ENCODE results near the gene TPD52L1. TPM values are rescaled to one million over a fixed set of nuclear protein-coding genes. Genes with fewer than 3 reads are reported as not detected.

Gene TPD52L1
- total and polyA plus RNA-seq, 2 donors (not counting 3 experiments of a cell fraction or from before 2014, with no cell fraction given) = 0.29 to 0.37 TPM

- Histone ChIP-seq H4K20me1 (replicated peaks; ENCODE audit: control insufficient read depth, extremely low read depth, insufficient read depth, low read length) (no peaks in the 10 kb centered on the region), H3K4me1 (ENCODE audit: control insufficient read depth, extremely low read depth, insufficient read depth, low read length) (no peaks in the 10 kb centered on the region), H3K79me2 (ENCODE audit: control insufficient read depth, insufficient read depth, low read length) (no peaks in the 10 kb centered on the region), H3K27me3 (ENCODE audit: control insufficient read depth in 2 of 2, insufficient read depth in 2 of 2, low read length in 2 of 2) (no peaks in the 10 kb centered on the region), H3K4me2 (ENCODE audit: insufficient read depth, low read length) (no peak overlapping the region), H3K27ac (ENCODE audit: insufficient read depth, low read depth, low read length) (no peak overlapping the region), H3K4me3 (replicated peaks in 1 of 3; ENCODE audit: insufficient read depth in 1 of 3, low read depth in 1 of 3, low read length in 3 of 3) (no peak overlapping the region), H3K9me1 (replicated peaks; ENCODE audit: control insufficient read depth, extremely low read depth, insufficient read depth, low read length) (no peaks in the 10 kb centered on the region), H3K9ac (replicated peaks; ENCODE audit: extremely low read depth, insufficient read depth, low read length) (no peak overlapping the region), H3K9me3 (replicated peaks; ENCODE audit: control insufficient read depth, insufficient read depth, low read length) (no peaks in the 10 kb centered on the region), H2AFZ (ENCODE audit: low read depth, low read length) (no peak overlapping the region), H3K36me3 (ENCODE audit: control insufficient read depth in 2 of 2, extremely low read depth in 1 of 2, insufficient read depth in 2 of 2, low read length in 2 of 2) (no peaks in the 10 kb centered on the region)
- DNase-seq (ENCODE audit: low read depth, low spot score) = no peak
- no TSS peak for BruUV-seq (replicated peaks)
- TF ChIP-seq CTCF (IDR thresholded peaks at IDR 0.05; ENCODE audit: extremely low read depth in 1 of 2, insufficient read depth in 1 of 2, low read depth in 1 of 2, low read length in 2 of 2) = no peak
- no peak for TF ChIP-seq POLR2A (IDR thresholded peaks at IDR 0.05; ENCODE audit: low read depth, low read length)
- no peak for TF ChIP-seq POLR2AphosphoS5 (IDR thresholded peaks at IDR 0.05; ENCODE audit: insufficient read depth, low read depth, low read length)
- no peak for TF ChIP-seq EZH2 (IDR thresholded peaks at IDR 0.05; ENCODE audit: borderline replicate concordance, low read depth, low read length, severe bottlenecking)
- TF ChIP-seq FOS (IDR thresholded peaks at IDR 0.05; ENCODE audit: borderline replicate concordance, insufficient read depth, low read length) = no peak
- no peak for TF ChIP-seq GATA2 (IDR thresholded peaks at IDR 0.05; ENCODE audit: insufficient read depth, insufficient read length, low read depth, low read length)
- no peak for TF ChIP-seq JUN (IDR thresholded peaks at IDR 0.05; ENCODE audit: borderline replicate concordance, insufficient read depth, insufficient read length, low read depth)
- TF ChIP-seq, protein P1, sequence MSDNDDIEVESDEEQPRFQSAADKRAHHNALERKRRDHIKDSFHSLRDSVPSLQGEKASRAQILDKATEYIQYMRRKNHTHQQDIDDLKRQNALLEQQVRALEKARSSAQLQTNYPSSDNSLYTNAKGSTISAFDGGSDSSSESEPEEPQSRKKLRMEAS (IDR thresholded peaks at IDR 0.05; ENCODE audit: insufficient read depth, insufficient read length) = no peak
- no peak for TF ChIP-seq MYC (IDR thresholded peaks at IDR 0.05; ENCODE audit: low read depth, low read length)
- ChIA-PET POLR2A (no interaction called here), CTCF (no interaction called here)
- dilution Hi-C loops (cut with MboI; ENCODE audit: extremely low pct_ligation_motif_present, low sequenced_read_pairs) = no loop called here
- FAIRE-seq = no peak
- intact Hi-C loops (cut with micrococcal nuclease) = no loop called here
Measured at GRCh38 chr6:125259354-125259736, 105.8 kb downstream of the TPD52L1 start.

All from endothelial cell of umbilical vein (primary cell).